Activated T-cell treated with anti-CD3 and anti-CD28 coated beads, Interleukin-2, amount 50 U/mL, for 24 hours (primary cell): ENCODE data around the gene CDHR2.

ENCODE experiments used
- DNase-seq: peaks from one replicate; pipeline ENCODE4 v3.0.0-alpha.2; 2020
- H3K27ac Mint-ChIP-seq: 2 replicates; pipeline ENCODE4 v1.8.0; 2020; ENCODE audit warnings: mild to moderate bottlenecking, mixed read lengths
- H3K27me3 Mint-ChIP-seq: 2 replicates; pipeline ENCODE4 v1.8.0; 2020; ENCODE audit warnings: mixed read lengths
- H3K36me3 Mint-ChIP-seq: 2 replicates; pipeline ENCODE4 v1.8.0; 2020; ENCODE audit warnings: low read depth, mixed read lengths
- H3K4me1 Mint-ChIP-seq: 2 replicates; pipeline ENCODE4 v1.8.0; 2020; ENCODE audit warnings: low read depth, mixed read lengths
- H3K4me3 Mint-ChIP-seq: 2 replicates; pipeline ENCODE4 v1.8.0; 2020; ENCODE audit warnings: mild to moderate bottlenecking, moderate library complexity, mixed read lengths
- H3K9me3 Mint-ChIP-seq: 2 replicates; pipeline ENCODE4 v1.8.0; 2020; ENCODE audit warnings: mixed read lengths

Gene CDHR2

GRCh38 chr5:176533894-176534611, 15.1 kb upstream of the CDHR2 start:
- peak overlapping the region; percentile 87 for H3K4me3 Mint-ChIP-seq
- peaks cover 55% of the 10 kb centered on the region for H3K36me3 Mint-ChIP-seq
- H3K4me1 Mint-ChIP-seq = peaks cover 59% of the 10 kb centered on the region
- DNase-seq = peak; percentile 65
- H3K27me3 Mint-ChIP-seq = no peaks in the 10 kb centered on the region
- no peaks in the 10 kb centered on the region for H3K9me3 Mint-ChIP-seq
- peak overlapping the region; percentile 99 for H3K27ac Mint-ChIP-seq

- H3K9me3 Mint-ChIP-seq = no peaks in the 10 kb centered on the region
- H3K36me3 Mint-ChIP-seq = peaks cover 49% of the 10 kb centered on the region
- no peaks in the 10 kb centered on the region for H3K27me3 Mint-ChIP-seq
- H3K4me1 Mint-ChIP-seq = peaks cover 56% of the 10 kb centered on the region
- H3K4me3 Mint-ChIP-seq = peak overlapping the region; percentile 87
- H3K27ac Mint-ChIP-seq = peak overlapping the region; percentile 99
- DNase-seq = peak; percentile 56
Measured at GRCh38 chr5:176534640-176535039, 14.5 kb upstream of the CDHR2 start.

GRCh38 chr5:176535101-176535663, 14.0 kb upstream of the CDHR2 start:
- H3K4me3 Mint-ChIP-seq = peak overlapping the region; percentile 87
- peaks cover 46% of the 10 kb centered on the region for H3K36me3 Mint-ChIP-seq
- no peaks in the 10 kb centered on the region for H3K27me3 Mint-ChIP-seq
- peaks cover 59% of the 10 kb centered on the region for H3K4me1 Mint-ChIP-seq
- no peaks in the 10 kb centered on the region for H3K9me3 Mint-ChIP-seq
- peak; percentile 57 for DNase-seq
- H3K27ac Mint-ChIP-seq = peak overlapping the region; percentile 99

GRCh38 chr5:176535664-176536131, 13.4 kb upstream of the CDHR2 start:
- H3K36me3 Mint-ChIP-seq = peaks cover 46% of the 10 kb centered on the region
- H3K27me3 Mint-ChIP-seq = no peaks in the 10 kb centered on the region
- peak overlapping the region; percentile 99 for H3K27ac Mint-ChIP-seq
- no peaks in the 10 kb centered on the region for H3K9me3 Mint-ChIP-seq
- H3K4me3 Mint-ChIP-seq = peak overlapping the region; percentile 87
- peaks cover 62% of the 10 kb centered on the region for H3K4me1 Mint-ChIP-seq
- DNase-seq = peak; percentile 59

- peak; percentile 85 for DNase-seq
- Mint-ChIP-seq H3K27me3 (no peaks in the 10 kb centered on the region), H3K27ac (peak overlapping the region; percentile 99), H3K4me1 (peaks cover 63% of the 10 kb centered on the region), H3K4me3 (peak overlapping the region; percentile 87), H3K9me3 (no peaks in the 10 kb centered on the region), H3K36me3 (peaks cover 41% of the 10 kb centered on the region)
Measured at GRCh38 chr5:176536132-176536901, 12.8 kb upstream of the CDHR2 start.

- Mint-ChIP-seq H3K4me3 (peak within 1 kb of the TSS; percentile 87), H3K9me3 (no peaks in the 10 kb centered on the region), H3K4me1 (peaks cover 64% of the 10 kb centered on the region), H3K36me3 (peaks cover 36% of the 10 kb centered on the region), H3K27me3 (no peaks in the 10 kb centered on the region), H3K27ac (peak within 1 kb of the TSS; percentile 99)
- peak; percentile 99 for DNase-seq
Measured at GRCh38 chr5:176536902-176537553, 12.1 kb upstream of the CDHR2 start, which contains the start of gene RNF44. RNF44 (minus strand) TSS chr5:176537402; CDS start chr5:176532472, 4,930 bp downstream.

- Mint-ChIP-seq H3K27me3 (no peaks in the 10 kb centered on the region), H3K36me3 (peaks cover 41% of the 10 kb centered on the region), H3K4me1 (peaks cover 69% of the 10 kb centered on the region), H3K9me3 (no peaks in the 10 kb centered on the region), H3K4me3 (peak overlapping the region; percentile 87), H3K27ac (peak overlapping the region; percentile 99)
- DNase-seq = peak; percentile 93
Measured at GRCh38 chr5:176537554-176538229, 11.4 kb upstream of the CDHR2 start.

GRCh38 chr5:176538230-176538988, 10.7 kb upstream of the CDHR2 start:
- H3K27ac Mint-ChIP-seq = peak overlapping the region; percentile 99
- H3K27me3 Mint-ChIP-seq = no peaks in the 10 kb centered on the region
- no peak for DNase-seq
- peaks cover 62% of the 10 kb centered on the region for H3K4me1 Mint-ChIP-seq
- peaks cover 36% of the 10 kb centered on the region for H3K36me3 Mint-ChIP-seq
- H3K9me3 Mint-ChIP-seq = no peaks in the 10 kb centered on the region
- H3K4me3 Mint-ChIP-seq = peak overlapping the region; percentile 87

GRCh38 chr5:176538989-176539384, 10.2 kb upstream of the CDHR2 start:
- Mint-ChIP-seq H3K4me3 (no peak overlapping the region), H3K4me1 (peaks cover 59% of the 10 kb centered on the region), H3K27me3 (no peaks in the 10 kb centered on the region), H3K36me3 (peaks cover 36% of the 10 kb centered on the region), H3K27ac (peak overlapping the region; percentile 99), H3K9me3 (no peaks in the 10 kb centered on the region)
- no peak for DNase-seq

GRCh38 chr5:176540476-176540899, 8.7 kb upstream of the CDHR2 start:
- no peak for DNase-seq
- Mint-ChIP-seq H3K4me3 (peak overlapping the region; percentile 84), H3K9me3 (no peaks in the 10 kb centered on the region), H3K36me3 (peaks cover 22% of the 10 kb centered on the region), H3K27me3 (no peaks in the 10 kb centered on the region), H3K27ac (peak overlapping the region; percentile 93), H3K4me1 (peaks cover 59% of the 10 kb centered on the region)

GRCh38 chr5:176540956-176541337, 8.2 kb upstream of the CDHR2 start:
- Mint-ChIP-seq H3K4me3 (peak overlapping the region; percentile 84), H3K27ac (peak overlapping the region; percentile 93), H3K36me3 (peaks cover 18% of the 10 kb centered on the region), H3K9me3 (no peaks in the 10 kb centered on the region), H3K4me1 (peaks cover 63% of the 10 kb centered on the region), H3K27me3 (no peaks in the 10 kb centered on the region)
- no peak for DNase-seq

GRCh38 chr5:176541338-176542134, 7.6 kb upstream of the CDHR2 start:
- Mint-ChIP-seq H3K36me3 (peaks cover 13% of the 10 kb centered on the region), H3K27ac (peak overlapping the region; percentile 93), H3K4me1 (peaks cover 67% of the 10 kb centered on the region), H3K9me3 (no peaks in the 10 kb centered on the region), H3K4me3 (peak overlapping the region; percentile 84), H3K27me3 (no peaks in the 10 kb centered on the region)
- DNase-seq = peak; percentile 74
